Activated CD4-positive, alpha-beta T cell treated with anti-CD3 and anti-CD28 coated beads, Interleukin-2, amount 10 ng/mL, durations not matched to agents 7 days and 5 days (primary cell): ENCODE results near the gene C6orf118. TPM values are rescaled to one million over a fixed set of nuclear protein-coding genes. Genes with fewer than 3 reads are reported as not detected.

Experiments used
- CTCF ChIA-PET: fragments of 350-600 bp; sonication (Branson Sonifier 250); formaldehyde crosslinking; loops from one replicate; lab custom pipeline; 2021; ENCODE audit warnings: antibody characterized with exemption; lab: Charles Lee
- POLR2A ChIA-PET: fragments of 350-600 bp; sonication (Branson Sonifier 250); formaldehyde crosslinking; loops from one replicate; lab custom pipeline; 2021; ENCODE audit warnings: antibody characterized with exemption; lab: Charles Lee
- DNase-seq: peaks from one replicate; pipeline ENCODE4 v3.0.0-alpha.2; 2020
- H3K27ac Mint-ChIP-seq: one replicate; pipeline ENCODE4 v1.8.0; 2021; ENCODE audit warnings: mild to moderate bottlenecking, moderate library complexity, mixed read lengths
- H3K27me3 Mint-ChIP-seq: one replicate; pipeline ENCODE4 v1.8.0; 2021; ENCODE audit warnings: mixed read lengths
- H3K36me3 Mint-ChIP-seq: one replicate; pipeline ENCODE4 v1.8.0; 2021; ENCODE audit warnings: low read depth, mixed read lengths
- H3K4me1 Mint-ChIP-seq: one replicate; pipeline ENCODE4 v1.8.0; 2021; ENCODE audit warnings: mixed read lengths
- H3K4me3 Mint-ChIP-seq: one replicate; pipeline ENCODE4 v1.8.0; 2021; ENCODE audit warnings: mild to moderate bottlenecking, moderate library complexity, mixed read lengths
- H3K9me3 Mint-ChIP-seq: one replicate; pipeline ENCODE4 v1.8.0; 2021; ENCODE audit warnings: mixed read lengths
- total RNA-seq, 2 experiments: library from RNA; stranded (reverse); gene quantifications; one replicate each; pipeline ENCODE4 v1.2.3, GENCODE V29; 2021

The C6orf118 gene
- total RNA-seq: not detected

GRCh38 chr6:165308926-165309731 lies at the start of gene C6orf118:
C6orf118 (minus strand) TSS chr6:165309605; CDS start chr6:165309586, 19 bp downstream.
- Mint-ChIP-seq H3K9me3 (no peaks in the 10 kb centered on the region), H3K27me3 (no peaks in the 10 kb centered on the region), H3K36me3 (no peaks in the 10 kb centered on the region), H3K4me1 (no peaks in the 10 kb centered on the region), H3K4me3 (no peak within 1 kb of the TSS), H3K27ac (no peak within 1 kb of the TSS)
- ChIA-PET CTCF (no interaction called here), POLR2A (no interaction called here)
- DNase-seq: no peak

- Mint-ChIP-seq H3K4me1 (no peaks in the 10 kb centered on the region), H3K9me3 (peaks cover 10% of the 10 kb centered on the region), H3K27ac (no peak overlapping the region), H3K36me3 (no peaks in the 10 kb centered on the region), H3K27me3 (no peaks in the 10 kb centered on the region), H3K4me3 (no peak overlapping the region)
- POLR2A ChIA-PET: no interaction called here
- CTCF ChIA-PET: no interaction called here
- no peak for DNase-seq
Observed at GRCh38 chr6:165345700-165346099, 36.3 kb upstream of the C6orf118 start.

- DNase-seq: no peak
- Mint-ChIP-seq H3K36me3 (no peaks in the 10 kb centered on the region), H3K4me1 (no peaks in the 10 kb centered on the region), H3K27me3 (no peaks in the 10 kb centered on the region), H3K9me3 (peaks cover 2% of the 10 kb centered on the region), H3K27ac (no peak overlapping the region), H3K4me3 (no peak overlapping the region)
- POLR2A ChIA-PET: no interaction called here
- CTCF ChIA-PET: no interaction called here
Observed at GRCh38 chr6:165340532-165340931, 31.1 kb upstream of the C6orf118 start.

- H3K9me3 Mint-ChIP-seq: peaks cover 7% of the 10 kb centered on the region
- no peaks in the 10 kb centered on the region for H3K4me1 Mint-ChIP-seq
- H3K27me3 Mint-ChIP-seq: no peaks in the 10 kb centered on the region
- no peak overlapping the region for H3K4me3 Mint-ChIP-seq
- ChIA-PET CTCF (no interaction called here), POLR2A (no interaction called here)
- H3K27ac Mint-ChIP-seq: no peak overlapping the region
- no peaks in the 10 kb centered on the region for H3K36me3 Mint-ChIP-seq
- no peak for DNase-seq
Observed at GRCh38 chr6:165325609-165326008, 16.2 kb upstream of the C6orf118 start.

GRCh38 chr6:165321555-165322145 lies 12.2 kb upstream of the C6orf118 start:
- H3K36me3 Mint-ChIP-seq: no peaks in the 10 kb centered on the region
- H3K27me3 Mint-ChIP-seq: no peaks in the 10 kb centered on the region
- H3K4me1 Mint-ChIP-seq: no peaks in the 10 kb centered on the region
- no peak for DNase-seq
- ChIA-PET CTCF (no interaction called here), POLR2A (no interaction called here)
- H3K27ac Mint-ChIP-seq: no peak overlapping the region
- peaks cover 7% of the 10 kb centered on the region for H3K9me3 Mint-ChIP-seq
- H3K4me3 Mint-ChIP-seq: no peak overlapping the region

GRCh38 chr6:165321150-165321549 lies 11.7 kb upstream of the C6orf118 start:
- H3K36me3 Mint-ChIP-seq: no peaks in the 10 kb centered on the region
- no peaks in the 10 kb centered on the region for H3K27me3 Mint-ChIP-seq
- no peak for DNase-seq
- H3K4me3 Mint-ChIP-seq: no peak overlapping the region
- CTCF ChIA-PET: no interaction called here
- H3K9me3 Mint-ChIP-seq: peaks cover 7% of the 10 kb centered on the region
- no peaks in the 10 kb centered on the region for H3K4me1 Mint-ChIP-seq
- no peak overlapping the region for H3K27ac Mint-ChIP-seq
- POLR2A ChIA-PET: no interaction called here

- H3K9me3 Mint-ChIP-seq: peaks cover 7% of the 10 kb centered on the region
- ChIA-PET CTCF (no interaction called here), POLR2A (no interaction called here)
- no peak overlapping the region for H3K27ac Mint-ChIP-seq
- DNase-seq: no peak
- no peaks in the 10 kb centered on the region for H3K4me1 Mint-ChIP-seq
- H3K27me3 Mint-ChIP-seq: no peaks in the 10 kb centered on the region
- no peaks in the 10 kb centered on the region for H3K36me3 Mint-ChIP-seq
- H3K4me3 Mint-ChIP-seq: no peak overlapping the region
Observed at GRCh38 chr6:165317723-165318122, 8.3 kb upstream of the C6orf118 start.

GRCh38 chr6:165306955-165307354 lies 2.5 kb downstream of the C6orf118 start:
- Mint-ChIP-seq H3K27me3 (no peaks in the 10 kb centered on the region), H3K9me3 (peaks cover 2% of the 10 kb centered on the region), H3K36me3 (no peaks in the 10 kb centered on the region), H3K27ac (no peak overlapping the region), H3K4me3 (no peak overlapping the region), H3K4me1 (no peaks in the 10 kb centered on the region)
- no peak for DNase-seq
- ChIA-PET CTCF (no interaction called here), POLR2A (no interaction called here)

GRCh38 chr6:165301372-165302246 lies 7.8 kb downstream of the C6orf118 start:
- Mint-ChIP-seq H3K4me3 (no peak overlapping the region), H3K4me1 (no peaks in the 10 kb centered on the region), H3K27ac (no peak overlapping the region), H3K9me3 (peaks cover 10% of the 10 kb centered on the region), H3K36me3 (no peaks in the 10 kb centered on the region), H3K27me3 (no peaks in the 10 kb centered on the region)
- ChIA-PET CTCF (no interaction called here), POLR2A (no interaction called here)
- no peak for DNase-seq

- Mint-ChIP-seq H3K27me3 (no peaks in the 10 kb centered on the region), H3K27ac (no peak overlapping the region), H3K9me3 (peaks cover 12% of the 10 kb centered on the region), H3K4me1 (no peaks in the 10 kb centered on the region), H3K36me3 (no peaks in the 10 kb centered on the region), H3K4me3 (no peak overlapping the region)
- CTCF ChIA-PET: no interaction called here
- no peak for DNase-seq
- POLR2A ChIA-PET: no interaction called here
Observed at GRCh38 chr6:165300422-165300936, 8.9 kb downstream of the C6orf118 start.

- ChIA-PET CTCF (no interaction called here), POLR2A (no interaction called here)
- Mint-ChIP-seq H3K36me3 (no peaks in the 10 kb centered on the region), H3K27ac (no peak overlapping the region), H3K4me1 (no peaks in the 10 kb centered on the region), H3K4me3 (no peak overlapping the region), H3K9me3 (peaks cover 12% of the 10 kb centered on the region), H3K27me3 (no peaks in the 10 kb centered on the region)
- no peak for DNase-seq
Observed at GRCh38 chr6:165298875-165299274, 10.5 kb downstream of the C6orf118 start.

- Mint-ChIP-seq H3K9me3 (peaks cover 12% of the 10 kb centered on the region), H3K27ac (no peak overlapping the region), H3K27me3 (no peaks in the 10 kb centered on the region), H3K4me3 (no peak overlapping the region), H3K4me1 (no peaks in the 10 kb centered on the region), H3K36me3 (no peaks in the 10 kb centered on the region)
- ChIA-PET POLR2A (no interaction called here), CTCF (no interaction called here)
- DNase-seq: no peak
Observed at GRCh38 chr6:165298402-165298801, 11.0 kb downstream of the C6orf118 start.

- CTCF ChIA-PET: no interaction called here
- Mint-ChIP-seq H3K27me3 (no peaks in the 10 kb centered on the region), H3K9me3 (peaks cover 9% of the 10 kb centered on the region), H3K4me1 (no peaks in the 10 kb centered on the region), H3K36me3 (no peaks in the 10 kb centered on the region), H3K27ac (no peak overlapping the region), H3K4me3 (no peak overlapping the region)
- DNase-seq: no peak
- POLR2A ChIA-PET: no interaction called here
Observed at GRCh38 chr6:165292657-165293056, 16.7 kb downstream of the C6orf118 start.
